Heart left ventricle (tissue), 16 donors: ENCODE data around the gene PRICKLE2. TPM values are rescaled to one million over a fixed set of nuclear protein-coding genes. Genes with fewer than 3 reads are reported as not detected.

Experiments
- ATAC-seq, 4 donors: fragments of 200-7000 bp; cut with Tn5 transposase; one replicate each; pipeline ENCODE4 v1.9.1; 2020 to 2022; ENCODE audit warnings: moderate library complexity in 4 of 4, mild to moderate bottlenecking in 3 of 4, moderate number of reproducible peaks in 1 of 4
- DNase-seq, 5 donors: peaks; one replicate each; pipeline ENCODE4 v3.0.0-alpha.2; 2020
- H3K27ac ChIP-seq, 12 donors: fragments of 200-600 bp; sonication (generic) in 4 of 12; one replicate each; pipeline versions ENCODE4 v1.5.0 to v1.8.0; 2016 to 2022; ENCODE audit warnings: mild to moderate bottlenecking in 2 of 12
- H3K27me3 ChIP-seq, 9 donors: fragments of 200-600 bp; sonication (generic) in 2 of 9; one replicate each; pipeline versions ENCODE4 v1.5.1 to v1.8.0; 2016 to 2022; ENCODE audit warnings: mild to moderate bottlenecking in 3 of 9
- H3K36me3 ChIP-seq, 9 donors: fragments of 200-600 bp; sonication (generic) in 2 of 9; one replicate each; pipeline versions ENCODE4 v1.5.0 to v1.8.0; 2018 to 2022; ENCODE audit warnings: mild to moderate bottlenecking in 2 of 9
- H3K4me1 ChIP-seq, 12 donors: fragments of 200-600 bp; sonication (generic) in 4 of 12; one replicate each; pipeline versions ENCODE4 v1.5.0 to v1.8.0; 2016 to 2022; ENCODE audit warnings: mild to moderate bottlenecking in 3 of 12
- H3K4me3 ChIP-seq, 12 donors: fragments of 200-600 bp; sonication (generic) in 4 of 12; one replicate each; pipeline versions ENCODE4 v1.5.0 to v1.8.0; 2017 to 2022; ENCODE audit warnings: mild to moderate bottlenecking in 9 of 12, moderate library complexity in 4 of 12
- H3K9me3 ChIP-seq, 12 donors: fragments of 200-600 bp; sonication (generic) in 4 of 12; one replicate each; pipeline versions ENCODE4 v1.5.0 to v1.8.0; 2016 to 2022; ENCODE audit warnings: mild to moderate bottlenecking in 1 of 12
- CTCF ChIP-seq, 12 donors: fragments of 200-600 bp; sonication (generic) in 4 of 12; IDR thresholded peaks; one replicate each; pipeline versions ENCODE4 v1.5.0 to v1.8.0; 2018 to 2022; ENCODE audit warnings: antibody characterized with exemption in 12 of 12, mild to moderate bottlenecking in 5 of 12
- POLR2A ChIP-seq, 2 donors: fragments of 450-650 bp; IDR thresholded peaks; one replicate each; pipeline ENCODE4 v1.6.1; 2017; ENCODE audit warnings: antibody characterized with exemption in 2 of 2, mild to moderate bottlenecking in 2 of 2, moderate library complexity in 2 of 2
- WGBS, 4 donors: extraction: QIAGEN DNeasy Blood & Tissue Kit in 2 of 4; methylation state at CpG; one replicate each; pipeline versions ENCODE4 v1.1.5 to v1.1.7; 2013 to 2018; 5-methylcytosine and 5-hydroxymethylcytosine counted together
- intact Hi-C, 10 donors: fragments of 100-400 bp; cut with DNase I; formaldehyde crosslinking; loops; one replicate each; pipeline versions ENCODE4 v1.11.1 to v1.14.2; 2022
- polyA plus RNA-seq, 2 donors: library from polyadenylated mRNA; stranded (reverse); fragments of 200-250 nt; gene quantifications; one replicate each; pipeline ENCODE4 v1.2.3, GENCODE V29; 2013
- total RNA-seq, 9 donors: library from RNA; depleted of rRNA in 2 of 9; stranded (reverse); fragments of >200 nt in 2 of 9; fragmentation: NEBNext Ultra II Directional in 3 of 9; extraction: Animal tissue kit (Norgen Biotek cat#: 25700) in 3 of 9; gene quantifications; one replicate each; pipeline versions ENCODE4 v1.1.0 to v1.2.4, GENCODE V29; 2016 to 2023
- donor health status: ischemic (EF 13 %, LVEDD 7.1; RV severe dilation, severe dysfunction).
- donor health status: healthy with polysubstance abuse.
- donor health status: DM: no; HTN: yes; CAD: no.
- donor health status: DM: no; HTN: no; CAD: no.
- donor health status: ischemic (EF 25% LVEDD 6.9; RV normal size, moderate dysfunction).
- donor health status: ischemic (EF 25% LVEDD 5.7; RV mildly dilated, moderate dysfunction).
- donor health status: healthy.
- donor health status: DM: yes; HTN: yes; CAD: no.
- donor health status: ischemic (EF 35%, LVEDD 5.7; RV mildly dilated, moderate dysfunction).
- donor health status: nonischemic (EF 11% LVEDD 7.7; RV severe dilation, severe dysfunction).
- donor health status: DM: yes; HTN: yes; CAD: no.
- donor health status: PGD.
- donor health status: ischemic (EF 29% LVEDD 5.4; RV normal size, mild dysfunction).
- donor health status: nonischemic (EF 23%, LVEDD 6.1; RV moderate dilation, normal function).

PRICKLE2 gene
- total and polyA plus RNA-seq, 11 donors, result 1.5 to 15.2 (median 7.3) TPM

- 52 to 77% (median 59%) methylated on average over 2 of the region's 2 CpGs for WGBS, 4 donors
- no peak for TF ChIP-seq CTCF (IDR thresholded peaks at IDR 0.05)
- no peak for TF ChIP-seq POLR2A (IDR thresholded peaks at IDR 0.05)
- peaks cover 7 to 71% (median 55%) of the 10 kb centered on the region in 12 donors for H3K4me1 ChIP-seq
Measured at GRCh38 chr3:64186667-64187064, 38.6 kb downstream of the PRICKLE2 start.

DNA sequence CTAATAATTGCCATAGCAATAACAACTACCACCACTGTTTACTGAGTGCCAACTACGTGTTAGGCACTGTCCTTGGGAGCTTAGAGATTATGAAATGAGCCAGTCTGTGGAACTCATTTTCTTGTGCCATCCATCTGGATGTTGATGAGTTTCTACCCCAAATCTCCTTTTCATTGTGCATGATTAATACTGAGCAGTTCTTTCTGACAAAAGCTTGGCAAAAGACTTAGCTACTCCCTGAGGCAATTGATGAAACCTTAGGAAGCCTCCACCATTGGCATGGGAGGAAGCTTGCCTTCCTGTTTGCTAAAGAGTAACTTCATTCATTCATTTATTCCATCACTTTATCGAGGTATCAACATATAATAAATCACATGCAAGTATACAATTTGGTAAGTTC, 39.8 kb downstream of the PRICKLE2 start:
- intact Hi-C loops, result loop anchor here in 3 of 10 donors (5.0 to 10.0 kb wide), 2 partner anchors 37 to 79 kb away; no protein-coding TSS in a partner anchor
- TF ChIP-seq POLR2A (IDR thresholded peaks at IDR 0.05) (no peak), CTCF (IDR thresholded peaks at IDR 0.05) (no peak)
- ATAC-seq (no peak), DNase-seq (no peak)
- peaks cover 0 to 4% (median 0%) of the 10 kb centered on the region in 9 donors for H3K36me3 ChIP-seq
- H3K27ac ChIP-seq, result peak overlapping the region in 4 of 12 donors; percentile 2 to 82 (median 34)
- WGBS, 4 donors, result 75 to 86% (median 81%) methylated on average over 2 of the region's 2 CpGs
- no peaks in the 10 kb centered on the region for H3K9me3 ChIP-seq
- H3K4me3 ChIP-seq, result no peak overlapping the region
- H3K4me1 ChIP-seq, result peaks cover 7 to 65% (median 46%) of the 10 kb centered on the region in 12 donors
- H3K27me3 ChIP-seq, result no peaks in the 10 kb centered on the region

More at GRCh38 chr3:64186667-64187064, 38.6 kb downstream of the PRICKLE2 start:
- Histone ChIP-seq H3K36me3 (no peaks in the 10 kb centered on the region), H3K9me3 (no peaks in the 10 kb centered on the region), H3K4me3 (no peak overlapping the region), H3K27ac (peak overlapping the region in 11 of 12 donors; percentile 38 to 82 (median 66)), H3K27me3 (no peaks in the 10 kb centered on the region)
- intact Hi-C loops, result loop anchor here in 3 of 10 donors (5.0 to 10.0 kb wide), 2 partner anchors 36 to 78 kb away; no protein-coding TSS in a partner anchor
- no peak for DNase-seq
- ATAC-seq, result peak in 2 of 4 donors; percentile 1 to 20

DNA sequence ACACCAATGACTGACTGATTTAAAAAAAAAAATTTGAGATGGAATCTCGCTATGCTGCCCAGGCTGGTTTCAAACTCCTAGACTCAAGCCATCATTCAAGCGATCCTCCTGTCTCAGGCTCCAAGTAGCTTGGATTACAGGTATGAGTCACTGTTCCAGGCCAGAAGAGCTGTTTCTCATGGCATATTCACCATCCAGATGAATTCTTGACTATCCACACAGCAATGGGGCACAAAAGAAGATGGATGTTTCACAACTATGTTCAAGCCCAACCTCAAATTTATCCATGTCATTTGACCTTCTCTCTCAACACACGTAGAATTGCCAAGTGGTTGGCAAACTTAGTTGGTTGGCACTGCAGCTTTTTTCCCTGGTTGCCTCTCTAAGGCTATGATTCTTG, 40.6 kb downstream of the PRICKLE2 start:
- Histone ChIP-seq H3K4me3 (no peak overlapping the region), H3K9me3 (no peaks in the 10 kb centered on the region), H3K27ac (peak overlapping the region in 3 of 12 donors; percentile 2 to 82 (median 15)), H3K4me1 (peaks cover 7 to 58% (median 39%) of the 10 kb centered on the region in 12 donors), H3K36me3 (peaks cover 0 to 4% (median 0%) of the 10 kb centered on the region in 9 donors), H3K27me3 (no peaks in the 10 kb centered on the region)
- ATAC-seq, result peak in 1 of 4 donors; percentile 6
- intact Hi-C loops, result loop anchor here in 3 of 10 donors (5.0 to 10.0 kb wide), 2 partner anchors 38 to 80 kb away; no protein-coding TSS in a partner anchor
- 81 to 92% (median 84%) methylated on average over 3 of the region's 3 CpGs for WGBS, 4 donors
- no peak for TF ChIP-seq POLR2A (IDR thresholded peaks at IDR 0.05)
- no peak for TF ChIP-seq CTCF (IDR thresholded peaks at IDR 0.05)
- no peak for DNase-seq

DNA sequence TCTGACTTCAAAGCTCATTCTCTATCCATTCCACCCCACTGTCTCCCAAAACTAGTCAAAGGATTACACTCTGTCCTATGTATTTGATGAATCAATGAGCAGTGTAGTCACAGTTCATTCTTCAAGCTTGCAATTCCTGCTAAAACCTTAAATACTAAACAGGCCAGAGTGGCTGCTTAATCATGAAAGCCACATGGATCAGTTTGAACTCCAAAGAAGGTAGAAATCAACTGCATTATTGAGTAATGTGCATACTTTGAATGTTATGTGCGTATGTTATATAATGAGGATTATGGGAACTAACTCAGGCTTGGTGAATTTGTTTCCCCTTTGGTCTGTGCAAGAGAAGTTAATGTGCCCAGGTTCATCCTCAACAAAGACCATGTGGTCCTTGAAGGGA, 45.4 kb downstream of the PRICKLE2 start:
- 96 to 100% (median 96%) methylated on average over 1 of the region's 1 CpG for WGBS, 4 donors
- H3K9me3 ChIP-seq, result no peaks in the 10 kb centered on the region
- DNase-seq, result no peak
- no peak overlapping the region for H3K4me3 ChIP-seq
- intact Hi-C loops, result loop anchor here in 3 of 10 donors (10.0 kb wide), 2 partner anchors 85 to 215 kb away; no protein-coding TSS in a partner anchor
- H3K36me3 ChIP-seq, result peaks cover 0 to 4% (median 0%) of the 10 kb centered on the region in 9 donors
- no peak overlapping the region for H3K27ac ChIP-seq
- ATAC-seq, result no peak
- peaks cover 0 to 12% (median 3%) of the 10 kb centered on the region in 12 donors for H3K4me1 ChIP-seq
- H3K27me3 ChIP-seq, result no peaks in the 10 kb centered on the region
- TF ChIP-seq POLR2A (IDR thresholded peaks at IDR 0.05) (no peak), CTCF (IDR thresholded peaks at IDR 0.05) (no peak)
